GM11168 (cell line): Measurements from ENCODE around the gene ALDH3A1.

Experiments used
- in situ Hi-C: fragments of 300-500 bp; cut with MboI; formaldehyde crosslinking; loops from one replicate; pipeline ENCODE4 v1.12.0; 2022; ENCODE audit warnings: low sequenced_read_pairs; ENCODE audit not compliant: unreplicated experiment

ALDH3A1 gene

DNA sequence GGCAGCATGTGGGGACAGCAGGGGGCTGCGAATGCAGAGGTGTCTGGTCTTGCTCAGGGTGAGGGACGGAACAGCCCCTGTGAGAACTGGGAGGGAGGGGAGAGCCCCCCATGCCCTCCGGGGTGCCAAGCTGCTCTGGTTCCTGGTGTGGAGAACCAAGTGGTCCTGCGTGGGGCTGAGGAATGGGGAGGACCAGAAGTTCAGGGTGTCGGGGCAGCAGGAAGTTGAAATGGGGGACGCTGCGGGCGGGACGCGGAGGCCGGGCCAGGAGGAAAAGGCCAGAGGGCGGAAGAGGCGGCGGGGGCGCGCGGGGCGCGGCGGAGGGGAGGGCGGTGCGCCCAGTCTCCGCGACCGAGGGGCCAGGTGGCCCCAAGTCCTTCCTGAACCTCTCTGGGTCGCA, 3.6 kb downstream of the ALDH3A1 start:
- in situ Hi-C loops: no loop called here

DNA sequence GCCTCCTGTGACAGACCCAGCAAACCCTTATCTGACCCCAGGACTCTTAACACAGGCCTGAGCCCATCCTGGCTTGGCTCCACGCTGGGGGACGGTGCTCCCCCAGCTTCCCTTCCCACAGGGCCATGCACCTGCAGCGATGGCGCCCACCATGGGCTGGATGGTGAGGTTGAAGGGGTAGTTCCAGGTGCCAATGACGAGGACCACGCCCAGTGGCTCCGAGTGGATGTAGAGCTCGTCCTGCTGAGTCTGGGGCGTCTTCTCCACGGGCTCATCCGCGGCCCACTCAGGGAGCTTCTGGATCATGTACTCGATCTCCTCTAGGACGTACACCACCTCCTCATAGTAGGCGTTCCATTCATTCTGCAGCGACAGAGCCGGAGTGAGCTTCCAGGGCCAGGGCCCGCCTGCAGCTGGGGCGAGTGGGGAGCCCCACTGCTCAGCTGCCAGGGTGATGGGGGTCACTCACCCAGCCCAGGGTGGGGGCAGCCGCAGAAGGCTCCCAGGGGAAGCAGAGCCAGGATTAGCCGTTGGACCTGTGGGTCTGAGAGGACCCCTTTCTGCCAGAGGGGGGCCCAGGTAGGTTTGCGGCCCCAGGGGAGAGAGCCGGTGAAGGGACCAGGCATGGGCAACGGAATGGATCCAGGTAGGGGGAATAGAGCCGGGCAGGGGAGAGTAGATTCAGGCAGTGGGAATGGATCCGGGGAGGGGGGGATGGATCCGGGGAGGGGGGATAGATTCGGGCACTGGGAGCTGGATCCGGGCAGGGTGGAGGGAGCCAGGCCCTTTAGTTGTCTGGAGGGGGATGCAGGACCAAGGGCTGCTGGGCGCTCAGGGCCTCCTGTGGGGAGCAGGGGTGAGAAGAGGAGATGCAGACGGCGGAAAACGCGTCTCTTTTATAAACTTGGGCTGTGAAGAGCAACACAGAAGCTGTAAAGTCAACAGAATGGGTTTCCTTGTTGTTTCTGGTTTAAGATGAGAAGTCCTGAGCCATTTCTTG, 4.7 kb downstream of the ALDH3A1 start:
- in situ Hi-C loops: no loop called here

DNA sequence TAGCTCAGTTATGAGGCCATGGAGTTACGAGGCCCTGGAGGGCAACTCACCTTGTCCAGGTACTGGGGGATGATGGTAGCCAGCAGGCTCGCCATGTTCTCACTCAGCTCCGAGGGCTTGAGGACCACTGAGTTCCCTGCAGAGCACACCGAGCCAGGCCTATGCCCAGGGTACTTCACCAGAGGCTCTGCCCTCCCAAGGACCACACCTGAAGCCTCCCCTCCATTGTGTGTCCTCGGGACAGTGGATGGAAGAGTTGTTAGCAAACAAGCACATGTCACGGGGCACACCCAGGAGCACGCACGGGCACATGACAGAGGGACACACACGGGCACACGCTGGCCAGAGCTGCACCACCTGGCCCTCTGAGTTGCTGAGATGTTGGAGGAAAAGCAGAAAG, 5.6 kb downstream of the ALDH3A1 start:
- in situ Hi-C loops: no loop called here

DNA sequence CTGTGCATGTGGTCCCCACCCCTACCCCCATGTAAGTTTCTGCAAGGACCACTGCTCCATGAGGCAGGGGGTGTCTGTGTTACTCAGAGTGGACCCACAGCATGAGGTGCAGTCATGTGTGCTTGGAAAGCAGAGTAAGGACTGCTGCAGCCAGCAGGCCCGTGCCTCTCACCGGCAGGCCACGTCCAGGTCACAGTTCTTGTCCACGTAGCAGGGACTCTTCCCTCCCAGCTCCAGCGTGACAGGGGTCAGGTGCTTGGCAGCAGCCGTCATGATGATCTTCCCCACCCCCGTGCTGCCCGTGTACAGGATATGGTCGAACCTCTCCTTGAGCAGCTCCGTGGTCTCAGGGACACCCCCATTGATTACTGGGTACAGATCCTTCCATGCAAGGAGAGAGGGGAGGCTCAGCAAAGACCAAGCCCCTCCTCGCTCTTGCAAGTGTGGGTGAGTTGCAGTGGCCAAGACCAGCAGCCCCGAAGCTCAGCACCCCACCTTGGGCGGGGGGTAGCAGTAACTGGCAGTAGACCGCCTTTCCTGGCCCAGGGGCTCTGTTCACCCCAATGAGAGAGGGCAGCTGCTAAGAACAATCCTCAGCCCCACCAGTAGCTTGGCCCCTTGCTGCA, 6.2 kb downstream of the ALDH3A1 start:
- in situ Hi-C loops: no loop called here

DNA sequence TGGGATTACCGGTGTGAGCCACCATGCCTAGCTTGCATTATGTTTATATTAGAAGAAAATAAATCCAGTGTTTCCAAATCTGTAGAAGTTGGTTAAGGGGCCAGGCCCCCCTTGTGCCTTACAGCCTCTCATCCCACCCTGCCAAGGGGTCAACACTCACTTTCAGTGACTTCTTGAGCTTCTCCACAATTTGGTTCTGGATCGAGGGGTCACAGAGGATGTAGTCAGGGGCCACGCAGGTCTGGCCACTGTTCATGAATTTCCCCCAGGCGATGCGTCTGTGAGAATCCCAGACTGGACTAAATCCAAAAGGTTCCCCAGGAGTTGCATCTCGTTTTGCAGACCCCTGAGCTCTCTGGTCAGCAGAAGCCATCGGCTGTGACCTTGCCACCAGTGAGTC, 7.2 kb downstream of the ALDH3A1 start:
- in situ Hi-C loops: no loop called here

DNA sequence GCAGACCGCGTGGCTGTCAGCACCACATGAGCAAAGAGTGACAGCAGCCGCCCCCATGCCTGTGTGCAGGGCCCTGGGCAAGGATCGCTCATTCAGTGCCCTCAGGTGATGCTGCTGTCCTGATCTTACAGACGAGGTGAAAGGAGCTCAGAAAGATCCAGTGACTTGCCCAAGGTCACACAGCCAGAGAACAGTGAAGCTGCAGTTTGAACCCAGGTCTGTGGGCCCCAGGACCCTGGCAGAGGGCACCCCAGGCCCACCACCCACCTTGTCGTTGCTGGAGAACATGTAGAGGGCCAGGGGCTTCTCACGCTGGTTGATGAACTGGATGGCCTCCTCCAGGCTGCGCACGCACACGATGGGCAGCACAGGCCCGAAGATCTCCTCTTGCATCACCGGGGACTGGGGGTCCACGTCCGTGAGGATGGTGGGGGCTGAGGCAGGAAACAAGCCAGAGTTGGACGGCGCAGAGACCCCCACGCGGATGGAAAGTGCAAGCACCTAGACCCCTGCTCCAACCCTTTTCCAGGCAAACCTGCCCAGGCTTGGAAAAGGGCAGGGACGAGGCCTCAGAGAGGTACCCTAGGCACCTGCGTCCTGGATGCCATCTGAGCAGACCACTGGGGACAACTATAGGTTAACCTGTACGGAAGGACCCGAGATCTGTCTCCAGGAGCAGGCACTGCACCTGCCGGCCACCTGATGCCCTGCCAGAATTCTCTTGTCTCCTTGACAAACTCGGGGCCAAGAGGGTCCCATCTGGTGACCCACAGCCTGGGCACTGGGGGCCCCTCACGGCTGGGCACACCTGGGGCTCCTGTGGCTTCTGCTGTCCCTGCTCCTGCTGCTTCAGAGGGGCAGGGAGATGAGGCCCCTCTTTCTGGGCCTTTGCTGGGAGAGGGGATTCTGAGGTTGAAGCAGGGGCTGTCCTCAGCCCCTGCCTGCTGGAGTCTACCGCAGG, 8.6 kb downstream of the ALDH3A1 start:
- in situ Hi-C loops: no loop called here

DNA sequence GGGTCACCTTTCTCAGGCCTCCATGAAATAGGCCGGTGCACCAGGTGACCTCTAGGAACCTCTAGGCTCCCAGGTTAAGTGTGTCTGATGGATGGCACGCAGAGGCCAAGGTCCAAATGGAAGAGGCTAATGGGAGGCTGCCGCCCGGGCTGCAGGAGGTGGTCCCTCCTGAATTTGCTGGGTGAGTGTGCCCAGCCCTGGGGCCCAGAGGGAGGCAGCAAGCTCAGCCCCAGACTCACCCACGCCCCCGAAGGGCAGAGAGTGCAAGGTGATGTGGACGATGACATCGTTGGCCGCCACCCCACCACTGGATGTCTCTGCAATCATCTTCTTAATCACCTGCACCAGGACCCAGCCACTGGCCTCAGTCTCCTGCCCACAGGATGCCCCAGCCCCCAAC, 9.3 kb downstream of the ALDH3A1 start:
- in situ Hi-C loops: no loop called here

DNA sequence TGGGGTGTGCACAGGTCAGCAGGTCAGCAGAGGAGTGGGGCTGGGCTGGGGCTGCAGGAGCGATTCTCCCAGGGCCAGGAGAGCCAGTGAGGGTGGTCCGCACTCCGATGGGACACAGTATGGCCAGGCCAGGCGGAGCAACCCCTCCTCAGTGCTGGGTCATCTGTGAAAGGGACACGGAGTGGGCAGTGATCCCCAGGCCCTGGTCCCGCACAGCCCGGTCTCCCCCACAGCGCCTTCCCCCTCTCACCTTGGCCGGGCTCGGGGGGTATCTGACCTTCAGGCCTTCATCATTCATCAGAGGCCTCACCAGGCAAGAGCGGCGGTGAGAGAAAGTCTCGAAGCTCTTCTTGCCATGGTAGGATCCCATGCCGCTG, 10.0 kb downstream of the ALDH3A1 start:
- in situ Hi-C loops: no loop called here

DNA sequence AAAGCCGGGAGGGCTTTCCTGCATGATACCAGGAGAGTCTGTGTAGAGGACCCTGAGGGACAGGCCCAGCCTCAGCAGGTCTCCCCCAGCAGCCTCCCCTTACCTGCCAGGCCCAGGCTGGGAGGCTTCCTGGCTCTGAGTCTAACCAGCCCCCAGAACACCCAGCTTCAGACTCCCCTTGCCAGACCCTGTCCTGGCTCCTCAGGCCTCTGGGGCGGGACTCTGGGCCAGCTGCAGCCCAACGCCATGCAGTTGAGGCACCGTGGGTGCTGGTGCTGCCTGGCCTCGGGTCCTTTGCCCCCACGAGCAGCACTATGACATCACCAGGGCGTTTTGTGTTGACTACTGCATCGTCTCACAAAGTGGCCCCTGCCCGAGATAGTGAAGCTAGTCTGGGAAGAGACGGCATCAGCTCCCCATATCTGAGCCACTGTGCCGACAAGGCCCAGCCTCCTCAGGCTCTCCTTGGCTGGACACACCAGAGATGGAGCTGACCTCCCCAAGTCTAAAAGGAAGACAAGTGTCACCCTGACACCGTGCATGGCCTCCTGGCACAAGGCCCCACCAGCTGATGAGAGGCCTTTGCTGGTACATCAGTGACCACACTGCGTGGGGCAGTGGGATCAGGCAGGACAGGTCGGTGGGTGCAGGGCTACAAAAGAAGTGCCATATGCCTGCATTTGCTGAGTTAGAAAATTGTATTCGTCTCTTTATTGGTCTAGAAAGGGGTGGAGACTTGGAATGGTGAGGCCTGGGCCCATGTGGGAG, 10.6 kb downstream of the ALDH3A1 start:
- in situ Hi-C loops: no loop called here

DNA sequence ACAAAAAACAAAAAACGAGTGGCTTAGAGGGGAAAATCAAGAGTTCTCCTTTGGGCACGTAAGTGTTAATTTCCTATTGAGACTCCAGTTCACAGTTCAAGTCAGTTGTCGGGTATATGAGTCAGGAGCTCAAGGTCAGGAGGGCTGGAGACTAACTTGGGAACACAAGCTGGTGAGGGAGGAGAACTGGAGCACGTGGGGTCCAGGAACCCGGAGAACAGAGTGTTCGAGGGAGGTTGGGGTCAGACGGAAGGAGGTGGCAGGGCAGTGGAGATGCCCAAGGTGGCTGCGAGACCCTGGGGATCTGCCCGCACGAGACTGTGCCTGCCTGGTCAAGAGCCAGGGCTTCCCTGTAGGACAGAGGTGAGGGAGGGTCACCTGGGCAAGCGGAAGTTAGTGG, 12.0 kb downstream of the ALDH3A1 start:
- in situ Hi-C loops: no loop called here

DNA sequence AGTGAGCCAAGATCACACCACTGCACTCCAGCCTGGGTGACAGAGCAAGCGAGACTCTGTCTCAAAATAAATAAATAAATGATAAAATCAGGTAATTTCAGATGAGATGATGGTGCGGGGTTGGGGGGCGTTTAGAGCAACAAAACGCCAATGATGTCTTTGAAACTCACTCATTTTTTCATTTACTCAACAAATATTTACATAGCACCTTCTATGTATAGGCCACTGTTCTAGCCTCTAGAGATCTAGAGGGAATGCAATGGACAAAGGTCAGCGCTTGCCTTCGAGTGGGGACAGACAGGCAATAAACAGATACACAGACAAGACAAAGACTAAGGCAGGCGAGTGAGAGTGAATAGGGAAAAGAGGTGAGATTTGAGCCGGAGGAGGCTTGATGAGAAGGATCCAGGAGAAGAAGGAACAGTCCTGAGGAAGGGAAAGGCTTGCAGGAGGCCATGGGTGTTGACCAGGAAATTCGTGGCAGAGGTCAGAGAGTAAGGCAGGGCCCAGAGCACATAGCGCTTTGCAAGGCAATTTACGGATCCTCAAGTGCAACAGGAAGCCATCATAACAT, 14.1 kb downstream of the ALDH3A1 start:
- in situ Hi-C loops: no loop called here

DNA sequence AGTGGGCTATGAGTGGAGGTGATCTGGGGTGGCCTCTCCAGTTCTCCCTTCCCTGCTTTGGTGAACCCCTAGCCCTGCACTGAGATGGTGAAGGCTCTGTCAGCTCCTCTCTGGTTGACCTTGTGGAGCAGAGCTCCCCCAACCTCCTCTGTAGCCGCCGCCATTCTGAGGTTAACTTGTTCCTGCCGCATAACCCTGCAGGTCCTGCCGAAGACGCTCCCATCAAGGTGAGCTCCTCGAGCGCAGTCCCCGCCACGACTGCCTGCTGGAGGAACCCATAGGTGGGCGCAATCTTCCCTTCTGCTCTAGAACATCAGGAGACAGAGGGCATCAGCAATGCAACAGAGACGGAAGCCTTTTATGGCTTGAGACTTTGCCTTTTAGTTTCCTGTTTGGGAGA, 16.5 kb downstream of the ALDH3A1 start:
- in situ Hi-C loops: no loop called here

DNA sequence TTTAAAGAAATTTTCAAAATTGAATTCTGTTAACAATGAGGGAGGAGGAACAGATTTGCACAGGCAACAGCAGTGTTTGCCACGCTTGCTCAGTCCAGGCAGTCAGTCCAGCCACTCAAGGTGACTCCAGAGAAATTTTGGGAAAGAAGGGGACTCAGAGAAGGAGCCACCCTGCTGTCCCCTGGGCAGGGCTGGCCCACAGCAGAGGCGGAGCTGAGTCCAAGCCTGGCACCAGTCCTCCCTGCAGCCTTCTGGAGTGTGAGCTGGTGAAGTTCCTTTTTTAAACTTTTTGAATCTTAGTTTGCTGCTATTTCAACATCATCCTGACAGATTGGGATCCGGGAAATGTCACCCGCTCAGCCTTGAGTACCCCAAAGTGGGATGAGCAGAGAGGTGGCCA, 17.3 kb downstream of the ALDH3A1 start:
- in situ Hi-C loops: no loop called here

DNA sequence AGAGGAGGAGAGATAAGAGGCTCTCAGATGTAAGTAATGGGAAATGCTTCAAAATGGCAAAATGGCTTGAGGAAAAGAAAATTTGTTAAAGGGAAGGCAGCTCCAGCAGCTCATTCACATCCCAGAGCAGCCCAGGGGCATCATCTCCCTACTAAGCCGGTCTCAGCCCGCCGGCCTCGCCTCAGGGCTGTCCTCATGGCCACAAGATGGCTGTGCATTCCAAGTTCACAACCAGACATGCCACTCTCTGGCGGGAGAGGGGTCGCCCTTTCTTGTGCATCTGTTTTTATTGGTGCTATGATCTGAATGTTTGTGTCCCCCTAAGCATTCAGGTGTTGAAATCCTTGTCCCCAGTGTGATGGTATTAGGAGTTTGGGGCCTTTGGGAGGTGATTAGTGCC, 18.2 kb downstream of the ALDH3A1 start:
- in situ Hi-C loops: no loop called here

DNA sequence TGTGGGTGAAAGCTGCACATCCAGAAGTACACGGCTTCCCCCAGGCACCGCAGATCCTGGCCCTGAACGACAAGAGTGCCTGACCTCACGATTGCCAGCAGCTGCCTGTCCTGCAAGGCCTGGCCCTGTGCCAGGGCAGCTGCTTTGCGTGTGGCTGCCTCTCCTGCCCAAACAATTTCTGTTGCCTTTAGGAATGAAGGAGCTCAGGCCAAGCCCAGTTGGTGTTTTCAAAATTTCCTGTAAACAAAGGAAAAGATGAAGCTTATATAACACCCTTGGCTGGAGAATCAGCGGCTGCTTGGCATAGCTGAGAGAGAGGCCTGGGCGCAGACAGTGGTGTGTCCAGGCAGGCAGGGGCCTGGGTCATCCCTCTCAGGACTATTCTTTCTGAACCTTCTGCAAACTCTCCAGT, 20.0 kb downstream of the ALDH3A1 start:
- in situ Hi-C loops: no loop called here

DNA sequence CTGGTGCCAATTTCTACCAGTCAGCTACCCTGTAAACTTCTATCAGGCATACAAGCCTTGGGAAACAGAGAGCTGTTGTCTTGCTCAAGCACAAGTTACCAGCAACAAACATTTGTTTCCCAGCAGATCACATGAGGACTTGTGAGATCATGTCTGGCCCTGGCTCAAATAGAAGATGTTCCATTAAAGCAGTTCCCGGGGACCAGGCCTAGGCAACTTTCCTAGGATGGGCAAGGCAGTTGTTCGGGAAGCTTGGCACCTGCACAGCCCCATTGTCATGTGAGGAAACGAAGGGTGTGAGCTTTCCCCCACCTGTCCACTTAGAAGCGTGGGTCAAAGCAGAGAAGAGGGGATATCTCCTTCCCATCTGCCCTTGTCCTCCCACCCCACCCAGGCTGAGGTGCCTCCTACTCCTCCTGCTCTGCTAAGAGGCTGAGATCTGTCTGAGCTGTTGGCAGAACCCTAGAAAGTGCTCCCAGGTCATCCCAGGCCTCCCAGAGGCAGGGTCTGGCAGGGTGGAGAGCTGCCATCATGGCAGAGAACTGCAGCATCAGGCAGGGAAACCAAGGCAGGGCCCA, 20.5 kb downstream of the ALDH3A1 start:
- in situ Hi-C loops: no loop called here

DNA sequence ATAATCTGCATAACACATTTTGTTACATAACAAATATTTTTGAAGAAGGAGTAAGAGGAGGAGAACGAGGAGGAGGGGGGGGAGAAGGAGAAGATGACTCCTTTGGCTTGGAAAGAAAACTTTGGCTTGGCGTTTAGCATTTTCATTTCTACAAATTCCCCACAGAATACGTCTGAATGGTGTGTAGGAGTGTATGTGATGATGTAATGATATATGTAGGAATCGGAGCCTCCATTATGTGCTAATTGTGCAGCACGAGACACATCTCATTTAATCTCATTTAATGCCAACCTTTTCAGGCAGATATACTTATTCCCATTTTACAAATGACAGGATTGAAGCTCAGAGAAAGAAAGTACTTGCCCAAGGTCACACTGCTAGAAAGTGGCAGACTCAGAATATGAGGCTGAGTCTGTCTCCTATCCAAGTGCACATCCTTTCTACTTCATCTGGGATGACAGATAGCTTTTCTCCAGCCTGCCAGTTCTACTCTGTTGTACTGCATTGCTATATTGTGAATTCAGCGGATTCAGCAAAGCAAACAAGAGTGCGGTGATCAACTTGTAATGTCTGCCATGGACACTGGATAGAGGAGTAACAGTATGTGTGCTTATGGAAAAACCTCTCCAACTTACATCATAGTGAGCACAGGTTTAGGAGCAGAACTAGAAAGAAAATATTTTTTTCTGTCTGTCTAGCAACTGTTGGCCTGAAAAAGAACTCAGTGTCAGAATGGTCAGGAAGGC, 21.3 kb downstream of the ALDH3A1 start:
- in situ Hi-C loops: no loop called here

DNA sequence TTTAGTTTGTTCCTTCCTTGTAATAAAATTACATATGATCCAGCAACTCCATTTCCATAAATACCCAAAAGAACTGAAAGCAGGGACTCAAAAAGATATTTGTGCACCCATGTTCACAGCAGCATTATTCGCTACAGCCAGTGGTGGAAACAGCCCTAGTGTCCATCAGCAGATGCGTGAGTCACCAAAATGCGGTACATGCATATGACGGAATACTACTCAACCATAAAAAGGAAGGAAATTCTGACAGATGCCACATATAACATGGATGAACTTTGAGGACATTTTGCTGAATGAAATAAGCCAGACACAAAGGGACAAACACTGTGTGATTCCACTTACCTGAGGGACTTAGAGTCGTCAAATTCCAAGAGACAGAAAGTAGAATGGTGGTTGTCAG, 22.6 kb downstream of the ALDH3A1 start:
- in situ Hi-C loops: no loop called here
